ENCODE results near the gene CKS1B.
"Not testable (repeated sequence)": the region's sequence is repeated elsewhere in the genome, so short reads cannot be mapped to it uniquely, and the experiment has no call there.

The CKS1B gene

GRCh38 chr1:154972213-154972516 lies 2.3 kb upstream of the CKS1B start:
- peak overlapping the region; percentile 83 for H3K4me3 ChIP-seq (ENCODE audit: low read length)
- no peak for DNase-seq (ENCODE audit: low read depth)
- TF ChIP-seq CTCF (conservative IDR thresholded peaks at IDR 0.05; ENCODE audit: low read length) = no peak

GRCh38 chr1:154972517-154973343 lies 1.8 kb upstream of the CKS1B start:
- peak overlapping the region; percentile 83 for H3K4me3 ChIP-seq (ENCODE audit: low read length)
- DNase-seq (ENCODE audit: low read depth) = peak; percentile 98
- no peak for TF ChIP-seq CTCF (conservative IDR thresholded peaks at IDR 0.05; ENCODE audit: low read length)

- H3K4me3 ChIP-seq (ENCODE audit: low read length) = peak overlapping the region; percentile 83
- TF ChIP-seq CTCF (conservative IDR thresholded peaks at IDR 0.05; ENCODE audit: low read length) = peak; percentile 39
- DNase-seq (ENCODE audit: low read depth) = peak; percentile 98
Observed at GRCh38 chr1:154973344-154974101, 958 bp upstream of the CKS1B start.

- TF ChIP-seq CTCF (conservative IDR thresholded peaks at IDR 0.05; ENCODE audit: low read length) = no peak
- peak overlapping the region; percentile 77 for H3K4me3 ChIP-seq (ENCODE audit: low read length)
- peak; percentile 91 for DNase-seq (ENCODE audit: low read depth)
Observed at GRCh38 chr1:154974808-154975408, 427 bp downstream of the CKS1B start.

- peak; percentile 55 for DNase-seq (ENCODE audit: low read depth)
- H3K4me3 ChIP-seq (ENCODE audit: low read length) = peak overlapping the region; percentile 77
- TF ChIP-seq CTCF (conservative IDR thresholded peaks at IDR 0.05; ENCODE audit: low read length) = no peak
Observed at GRCh38 chr1:154975409-154976059, 1.1 kb downstream of the CKS1B start.

GRCh38 chr1:154977762-154978161 lies 3.3 kb downstream of the CKS1B start:
- DNase-seq (ENCODE audit: low read depth); H3K4me3 ChIP-seq (ENCODE audit: low read length): not testable (repeated sequence)

GRCh38 chr1:154978360-154978759 lies 3.9 kb downstream of the CKS1B start:
- H3K4me3 ChIP-seq (ENCODE audit: low read length) = no peak overlapping the region
- no peak for DNase-seq (ENCODE audit: low read depth)
- no peak for TF ChIP-seq CTCF (conservative IDR thresholded peaks at IDR 0.05; ENCODE audit: low read length)
